Measurements from ENCODE around the gene CFAP61. TPM values are rescaled to one million over a fixed set of nuclear protein-coding genes. Genes with fewer than 3 reads are reported as not detected.
A peak's percentile ranks its signal among the peaks of the same experiment; 100 is the strongest.
"Not testable (repeated sequence)": the region's sequence is repeated elsewhere in the genome, so short reads cannot be mapped to it uniquely, and the experiment has no call there.

The CFAP61 gene
- total RNA-seq, 4 donors from 2014 or later = not detected

DNA sequence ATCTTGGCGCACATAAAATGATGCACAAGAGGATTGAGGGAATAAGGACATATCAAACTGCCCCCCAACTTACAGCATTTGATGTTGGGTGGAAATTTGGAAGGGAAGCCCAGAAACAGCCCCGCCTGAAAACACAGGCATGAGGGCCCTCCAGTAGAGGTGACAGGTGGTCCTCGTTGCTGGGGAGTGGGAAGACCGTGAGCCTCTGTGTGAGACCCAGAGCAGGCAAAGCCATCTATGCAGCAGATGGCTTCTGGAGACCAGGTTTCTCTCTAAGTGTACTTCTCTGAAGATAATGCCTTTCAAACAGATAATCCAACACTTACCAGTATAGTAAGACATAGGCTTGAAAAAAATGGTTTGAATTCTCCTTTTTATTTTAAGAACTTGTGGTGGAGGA lies 183.3 kb downstream of the CFAP61 start:
- TF ChIP-seq CTCF (IDR thresholded peaks at IDR 0.05) = no peak
- DNase-seq (ENCODE audit: low spot score) (no peak), ATAC-seq (ENCODE audit: low FRiP score) (no peak)

- DNase-seq (ENCODE audit: low spot score) (no peak), ATAC-seq (ENCODE audit: low FRiP score) (peak; percentile 47)
- TF ChIP-seq CTCF (IDR thresholded peaks at IDR 0.05) = peak in 1 of 3 donors; percentile 48
These were observed 185.0 kb downstream of the CFAP61 start for GRCh38 chr20:20237093-20237959.

DNA sequence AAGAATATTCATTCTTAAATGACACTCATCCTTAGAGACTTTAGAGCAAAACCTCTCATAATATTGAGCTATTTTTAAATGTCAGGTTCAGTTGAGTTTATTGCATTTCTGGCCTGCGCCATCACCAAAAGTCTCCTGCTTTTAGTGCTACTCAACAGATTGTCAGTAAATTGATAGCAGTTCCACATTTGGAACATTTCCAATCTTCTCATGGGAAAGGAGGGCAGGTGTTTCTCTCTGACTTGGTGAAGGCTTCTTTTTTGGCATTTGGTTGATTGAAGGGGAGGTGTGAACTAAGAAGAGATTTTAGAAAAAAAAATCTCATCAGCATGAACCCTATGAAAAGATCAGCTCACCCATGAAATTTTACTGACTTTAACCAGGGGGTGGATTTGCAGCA lies 189.6 kb downstream of the CFAP61 start:
- TF ChIP-seq CTCF (IDR thresholded peaks at IDR 0.05) = no peak
- no peak for ATAC-seq (ENCODE audit: low FRiP score)
- no peak for DNase-seq (ENCODE audit: low spot score)

GRCh38 chr20:20244384-20244783 lies 192.1 kb downstream of the CFAP61 start:
- not testable (repeated sequence) for DNase-seq (ENCODE audit: low spot score); ATAC-seq (ENCODE audit: low FRiP score)

GRCh38 chr20:20246996-20247633 lies 194.8 kb downstream of the CFAP61 start:
- DNase-seq (ENCODE audit: low spot score) (no peak), ATAC-seq (ENCODE audit: low FRiP score) (no peak)
- TF ChIP-seq CTCF (IDR thresholded peaks at IDR 0.05) = no peak

GRCh38 chr20:20248620-20249200 lies 196.4 kb downstream of the CFAP61 start:
- ATAC-seq (ENCODE audit: low FRiP score) = no peak
- DNase-seq (ENCODE audit: low spot score) = no peak
- no peak for TF ChIP-seq CTCF (IDR thresholded peaks at IDR 0.05)

GRCh38 chr20:20251317-20251716 lies 199.0 kb downstream of the CFAP61 start:
- ATAC-seq (ENCODE audit: low FRiP score) (no peak), DNase-seq (ENCODE audit: low spot score) (no peak)
- no peak for TF ChIP-seq CTCF (IDR thresholded peaks at IDR 0.05)

Data from omental fat pad (tissue), 4 donors.